Activated CD4-positive, alpha-beta T cell treated with anti-CD3 and anti-CD28 coated beads for 36 hours (primary cell): Measurements from ENCODE around the gene FLOT2. TPM values are rescaled to one million over a fixed set of nuclear protein-coding genes. Genes with fewer than 3 reads are reported as not detected.
"Not testable (repeated sequence)": the region's sequence is repeated elsewhere in the genome, so short reads cannot be mapped to it uniquely, and the experiment has no call there.

Experiments
- ATAC-seq: fragments of 200-7000 bp; cut with Tn5 transposase; one replicate; pipeline ENCODE4 v1.10.0; 2021; ENCODE audit warnings: mild to moderate bottlenecking, moderate library complexity
- CTCF ChIA-PET: fragments of 350-600 bp; sonication (Branson Sonifier 250); formaldehyde crosslinking; loops from one replicate; lab custom pipeline; 2021; ENCODE audit warnings: antibody characterized with exemption; lab: Charles Lee
- POLR2A ChIA-PET: fragments of 350-600 bp; sonication (Branson Sonifier 250); formaldehyde crosslinking; loops from one replicate; lab custom pipeline; 2021; ENCODE audit warnings: antibody characterized with exemption, inconsistent platforms; lab: Charles Lee
- DNase-seq: peaks from one replicate; pipeline ENCODE4 v3.0.0-alpha.2; 2020
- H3K27ac Mint-ChIP-seq: one replicate; pipeline ENCODE4 v1.8.0; 2021; ENCODE audit warnings: mixed read lengths
- H3K27me3 Mint-ChIP-seq: one replicate; pipeline ENCODE4 v1.8.0; 2021; ENCODE audit warnings: mixed read lengths
- H3K36me3 Mint-ChIP-seq: one replicate; pipeline ENCODE4 v1.8.0; 2021; ENCODE audit warnings: low read depth, mixed read lengths
- H3K4me1 Mint-ChIP-seq: one replicate; pipeline ENCODE4 v1.8.0; 2021; ENCODE audit warnings: mixed read lengths
- H3K4me3 Mint-ChIP-seq: one replicate; pipeline ENCODE4 v1.8.0; 2021; ENCODE audit warnings: mild to moderate bottlenecking, moderate library complexity, mixed read lengths
- H3K9me3 Mint-ChIP-seq: one replicate; pipeline ENCODE4 v1.8.0; 2021; ENCODE audit warnings: low read depth, mixed read lengths
- intact Hi-C, 2 experiments: fragments of 100-400 bp; cut with DNase I in 1 of 2; cut with micrococcal nuclease in 1 of 2; formaldehyde crosslinking; loops; one replicate each; pipeline versions ENCODE4 v1.14.2 to v1.15.1; 2022 to 2024; cut with DNase I, micrococcal nuclease
- microRNA-seq: library from miRNA; unstranded; fragments of <30 nt; microRNA quantifications from one replicate; pipeline ENCODE4 v1.2.0, GENCODE V29; 2021; ENCODE audit warnings: borderline replicate concordance
- total RNA-seq, 2 experiments: library from RNA; stranded (reverse); gene quantifications; one replicate each; pipeline ENCODE4 v1.2.3, GENCODE V29; 2021

The FLOT2 gene
- total RNA-seq, 2 experiments from 2014 or later, result 81.3 to 88.4 TPM

GRCh38 chr17:28846699-28847098, 50.8 kb downstream of the FLOT2 start:
- DNase-seq, H3K4me3 Mint-ChIP-seq, H3K36me3 Mint-ChIP-seq, ATAC-seq, H3K27ac Mint-ChIP-seq, H3K4me1 Mint-ChIP-seq, H3K27me3 Mint-ChIP-seq, H3K9me3 Mint-ChIP-seq: not testable (repeated sequence)
- CTCF ChIA-PET, result interaction anchor here (0.7 to 0.8 kb wide), 2 partner anchors 50 to 120 kb away, joined by 3 to 4 read pairs; no protein-coding TSS in a partner anchor
- POLR2A ChIA-PET, result interaction anchor here (0.6 kb wide), 1 partner anchor 11 kb away, joined by 4 read pairs; no protein-coding TSS in a partner anchor
- intact Hi-C loops, result loop anchor here in 1 of 2 experiments (5.0 kb wide), 1 partner anchor 119 kb away; the partner anchor contains the start of genes NEK8 and TLCD1

- CTCF ChIA-PET, result interaction anchor here (0.6 to 1.2 kb wide), 4 partner anchors 23 to 119 kb away, joined by 3 to 4 read pairs (median 4); no protein-coding TSS in a partner anchor
- DNase-seq, result peak; percentile 40
- H3K4me3 Mint-ChIP-seq, result no peak overlapping the region
- intact Hi-C loops, result loop anchor here in 1 of 2 experiments (5.0 kb wide), 1 partner anchor 119 kb away; the partner anchor contains the start of genes NEK8 and TLCD1
- POLR2A ChIA-PET, result interaction anchor here (0.6 kb wide), 1 partner anchor 11 kb away, joined by 4 read pairs; no protein-coding TSS in a partner anchor
- peaks cover 11% of the 10 kb centered on the region for H3K4me1 Mint-ChIP-seq
- no peaks in the 10 kb centered on the region for H3K9me3 Mint-ChIP-seq
- H3K36me3 Mint-ChIP-seq, result no peaks in the 10 kb centered on the region
- no peaks in the 10 kb centered on the region for H3K27me3 Mint-ChIP-seq
- ATAC-seq, result no peak
- no peak overlapping the region for H3K27ac Mint-ChIP-seq
Observed at GRCh38 chr17:28846231-28846630, 51.3 kb downstream of the FLOT2 start.

DNA sequence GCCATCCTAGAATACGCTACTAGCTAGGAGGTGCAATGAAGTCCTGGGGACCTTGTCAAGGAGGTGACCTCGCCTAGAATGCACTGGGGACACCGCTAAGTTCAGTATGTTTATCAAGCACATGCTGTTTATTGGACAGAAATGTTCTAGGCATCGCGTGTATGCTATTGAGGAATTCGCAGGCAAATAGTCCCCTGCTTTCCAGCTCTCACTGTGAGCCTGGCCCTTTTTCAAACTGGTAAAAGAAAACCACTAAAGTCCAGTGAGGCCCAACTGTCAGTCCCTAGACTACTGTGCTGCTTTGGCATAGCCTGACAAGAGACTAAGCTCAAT, 53.8 kb downstream of the FLOT2 start:
- Mint-ChIP-seq H3K27me3 (no peaks in the 10 kb centered on the region), H3K4me3 (peak overlapping the region; percentile 93), H3K4me1 (peaks cover 20% of the 10 kb centered on the region), H3K36me3 (no peaks in the 10 kb centered on the region), H3K27ac (no peak overlapping the region), H3K9me3 (no peaks in the 10 kb centered on the region)
- intact Hi-C loops, result loop anchor here (2.0 to 5.0 kb wide), 3 partner anchors 33 to 107 kb away; partner anchors contain the start of gene PHF12 (in 1 of the 2)
- CTCF ChIA-PET, result interaction anchor here (0.7 to 2.1 kb wide), 4 partner anchors 32 to 117 kb away, joined by 3 to 5 read pairs (median 4); no protein-coding TSS in a partner anchor
- ATAC-seq, result no peak
- DNase-seq, result no peak
- POLR2A ChIA-PET, result no interaction called here

GRCh38 chr17:28842282-28843012, 55.1 kb downstream of the FLOT2 start, which contains the start of gene FAM222B:
TSS of gene FAM222B (minus strand) at chr17:28842790. CDS start at chr17:28766667, 76,123 bp downstream.
- ChIA-PET CTCF (interaction anchor here (0.6 to 1.8 kb wide), 20 partner anchors 10 to 123 kb away, joined by 3 to 15 read pairs (median 4); partner anchors contain the start of genes FLOT2, RPL23A and TLCD1), POLR2A (interaction anchor here (0.6 to 1.8 kb wide), 10 partner anchors 11 to 119 kb away, joined by 3 to 11 read pairs (median 4); partner anchors contain the start of gene NEK8)
- peaks cover 20% of the 10 kb centered on the region for H3K4me1 Mint-ChIP-seq
- peak within 1 kb of the TSS; percentile 93 for H3K4me3 Mint-ChIP-seq
- peak within 1 kb of the TSS; percentile 90 for H3K27ac Mint-ChIP-seq
- H3K27me3 Mint-ChIP-seq, result no peaks in the 10 kb centered on the region
- H3K9me3 Mint-ChIP-seq, result no peaks in the 10 kb centered on the region
- DNase-seq (peak; percentile 93), ATAC-seq (peak; percentile 99)
- intact Hi-C loops, result loop anchor here (1.0 to 5.0 kb wide), 8 partner anchors 12 to 115 kb away; partner anchors contain the start of genes DHRS13 (in 1 of the 2) and PHF12 (in 1 of the 2)
- no peaks in the 10 kb centered on the region for H3K36me3 Mint-ChIP-seq

- H3K27ac Mint-ChIP-seq, result peak overlapping the region; percentile 90
- ChIA-PET CTCF (interaction anchor here (0.6 to 1.8 kb wide), 19 partner anchors 10 to 124 kb away, joined by 3 to 15 read pairs (median 4); partner anchors contain the start of genes FLOT2, RPL23A and TLCD1), POLR2A (interaction anchor here (0.8 to 1.8 kb wide), 9 partner anchors 12 to 118 kb away, joined by 3 to 11 read pairs (median 4); partner anchors contain the start of gene NEK8)
- H3K27me3 Mint-ChIP-seq, result no peaks in the 10 kb centered on the region
- no peaks in the 10 kb centered on the region for H3K9me3 Mint-ChIP-seq
- DNase-seq (no peak), ATAC-seq (peak; percentile 8)
- peaks cover 20% of the 10 kb centered on the region for H3K4me1 Mint-ChIP-seq
- H3K36me3 Mint-ChIP-seq, result no peaks in the 10 kb centered on the region
- H3K4me3 Mint-ChIP-seq, result peak overlapping the region; percentile 93
- intact Hi-C loops, result loop anchor here (1.0 to 5.0 kb wide), 8 partner anchors 12 to 115 kb away; partner anchors contain the start of genes DHRS13 (in 1 of the 2) and PHF12 (in 1 of the 2)
Observed at GRCh38 chr17:28841901-28842281, 55.6 kb downstream of the FLOT2 start.

- no peak for DNase-seq
- peak overlapping the region; percentile 76 for H3K27ac Mint-ChIP-seq
- POLR2A ChIA-PET, result no interaction called here
- intact Hi-C loops, result no loop called here
- peaks cover 3% of the 10 kb centered on the region for H3K36me3 Mint-ChIP-seq
- CTCF ChIA-PET, result interaction anchor here (0.9 to 1.1 kb wide), 3 partner anchors 28 to 76 kb away, joined by 3 to 4 read pairs (median 3); no protein-coding TSS in a partner anchor
- H3K4me3 Mint-ChIP-seq, result no peak overlapping the region
- no peaks in the 10 kb centered on the region for H3K9me3 Mint-ChIP-seq
- H3K4me1 Mint-ChIP-seq, result peaks cover 22% of the 10 kb centered on the region
- no peak for ATAC-seq
- no peaks in the 10 kb centered on the region for H3K27me3 Mint-ChIP-seq
Observed at GRCh38 chr17:28839221-28839620, 58.3 kb downstream of the FLOT2 start.

DNA sequence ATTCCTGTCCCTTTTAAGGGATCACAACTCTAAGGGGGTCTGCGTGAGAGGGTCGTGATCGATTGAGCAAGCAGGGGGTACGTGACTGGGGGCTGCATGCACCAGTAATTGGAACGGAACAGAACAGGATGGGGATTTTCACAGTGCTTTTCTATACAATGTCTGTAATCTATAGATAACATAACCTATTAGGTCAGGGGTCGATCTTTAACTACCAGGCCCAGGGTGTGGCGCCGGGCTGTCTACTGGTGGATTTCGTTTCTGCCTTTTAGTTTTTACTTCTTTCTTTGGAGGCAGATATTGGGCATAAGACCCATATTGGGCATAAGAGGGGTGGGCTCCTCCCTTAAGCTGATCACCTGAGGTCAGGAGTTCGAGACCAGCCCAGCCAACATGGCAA, 61.0 kb downstream of the FLOT2 start:
- intact Hi-C loops, H3K4me3 Mint-ChIP-seq, DNase-seq, POLR2A ChIA-PET, ATAC-seq, H3K27ac Mint-ChIP-seq, H3K9me3 Mint-ChIP-seq, H3K27me3 Mint-ChIP-seq: not testable (repeated sequence)
- CTCF ChIA-PET, result interaction anchor here (1.6 kb wide), 1 partner anchor 9 kb away, joined by 4 read pairs; no protein-coding TSS in a partner anchor
- Mint-ChIP-seq H3K36me3 (peaks cover 12% of the 10 kb centered on the region), H3K4me1 (peaks cover 20% of the 10 kb centered on the region)

DNA sequence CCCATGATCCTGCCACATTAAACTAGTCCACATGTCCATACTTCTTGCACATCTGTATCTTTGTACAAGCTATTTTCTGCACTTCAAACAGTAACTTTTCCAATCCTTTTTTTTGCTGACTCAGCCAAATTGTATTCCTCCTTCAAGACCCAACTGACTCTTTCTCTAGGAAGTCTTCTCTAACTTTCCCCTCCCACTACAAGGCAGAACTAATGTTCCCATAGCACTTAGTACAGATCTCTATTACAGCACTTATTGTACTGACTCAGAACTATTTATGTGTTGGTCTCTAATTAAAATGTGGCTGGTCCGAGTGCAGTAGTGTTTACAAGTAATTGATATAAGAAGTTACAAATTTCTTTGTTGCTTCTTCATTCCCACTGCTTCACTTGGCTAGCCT, 63.1 kb downstream of the FLOT2 start:
- Mint-ChIP-seq H3K4me3 (no peak overlapping the region), H3K27me3 (no peaks in the 10 kb centered on the region), H3K9me3 (no peaks in the 10 kb centered on the region), H3K4me1 (peaks cover 11% of the 10 kb centered on the region), H3K27ac (no peak overlapping the region), H3K36me3 (peaks cover 18% of the 10 kb centered on the region)
- intact Hi-C loops, result no loop called here
- ChIA-PET CTCF (interaction anchor here (1.2 kb wide), 2 partner anchors 68 to 71 kb away, joined by 3 to 4 read pairs; partner anchors contain the start of gene DHRS13), POLR2A (no interaction called here)
- ATAC-seq (no peak), DNase-seq (no peak)

Small RNAs within 50 kb of the gene (microRNA-seq; reads per million reads assigned to microRNA genes)
- not detected for gene MIR451B

Other genes with a start within 250 kb of the FLOT2 start
- gene SDF2, start 235.8 kb downstream of the FLOT2 start, total RNA-seq, result 10 to 100 TPM; 36.6 to 37.2 TPM
- 10 to 100 TPM; 80.6 to 85.8 TPM for gene SUPT6H, start 235.5 kb downstream of the FLOT2 start, total RNA-seq
- 1 to 10 TPM; 4.0 to 4.5 TPM for gene PROCA1, start 185.8 kb downstream of the FLOT2 start, total RNA-seq
- gene RAB34, start 179.9 kb downstream of the FLOT2 start, total RNA-seq, result 10 to 100 TPM; 13.6 to 17.4 TPM
- 1,000 to 10,000 TPM; 2,164 to 2,505 TPM for gene RPL23A, start 177.7 kb downstream of the FLOT2 start, total RNA-seq
- 1 to 10 TPM; 8.5 to 8.7 TPM for gene TLCD1, start 171.5 kb downstream of the FLOT2 start, total RNA-seq
- gene NEK8, start 168.9 kb downstream of the FLOT2 start, total RNA-seq, result 1 to 10 TPM; 3.8 to 4.0 TPM
- 100 to 1,000 TPM in 1 of 2 experiments, 10 to 100 TPM in 1; 96.5 to 117 TPM for gene TRAF4, start 153.7 kb downstream of the FLOT2 start, total RNA-seq
- 10 to 100 TPM; 16.8 to 20.8 TPM for gene FAM222B, start 54.9 kb downstream of the FLOT2 start, total RNA-seq
- 10 to 100 TPM; 51.5 to 74.8 TPM for gene ERAL1, start 42.7 kb downstream of the FLOT2 start, total RNA-seq
- 10 to 100 TPM; 23.3 to 29.5 TPM for gene DHRS13, start 5.3 kb upstream of the FLOT2 start, total RNA-seq
- 10 to 100 TPM; 48.6 to 52.3 TPM for gene PHF12, start 53.8 kb upstream of the FLOT2 start, total RNA-seq
- not detected for gene SEZ6, start 108.3 kb upstream of the FLOT2 start, total RNA-seq
- 1 to 10 TPM; 1.8 to 2.1 TPM for gene PIPOX, start 145.4 kb upstream of the FLOT2 start, total RNA-seq